Endothelial cell of umbilical vein (primary cell): ENCODE data around the gene DMD. TPM values are rescaled to one million over a fixed set of nuclear protein-coding genes. Genes with fewer than 3 reads are reported as not detected.

Experiments used
- BruUV-seq: library from RNA; stranded (reverse); fragments of 400-500 nt; replicated peaks from 2 replicates; lab custom pipeline; 2021; lab: Mats Ljungman, UMichigan
- CTCF ChIA-PET: fragments of 300-600, 350-600 bp; sonication (Branson Sonifier 250); formaldehyde crosslinking; loops from one replicate; lab custom pipeline; 2021; ENCODE audit warnings: antibody characterized with exemption, inconsistent platforms; lab: Charles Lee
- POLR2A ChIA-PET: fragments of 300-600, 350-600 bp; sonication (Branson Sonifier 250); formaldehyde crosslinking; loops from one replicate; lab custom pipeline; 2021; ENCODE audit warnings: antibody characterized with exemption, inconsistent platforms; lab: Charles Lee
- DNase-seq: peaks from one replicate; pipeline ENCODE4 v3.0.0-alpha.2; 2011; ENCODE audit warnings: low read depth, low spot score
- FAIRE-seq: peaks from 2 replicates; lab custom pipeline; 2011; peaks lifted over from hg19 to GRCh38; lab: Jason Lieb, UNC
- H2AFZ ChIP-seq: 2 replicates; pipeline ENCODE4 v1.6.0; 2012; ENCODE audit warnings: low read depth, low read length, control low read depth, inconsistent platforms
- H3K27ac ChIP-seq: 2 replicates; pipeline ENCODE4 v1.5.1; 2011; ENCODE audit warnings: low read depth, mild to moderate bottlenecking, control low read depth, low read length, moderate library complexity; ENCODE audit not compliant: insufficient read depth
- H3K27me3 ChIP-seq, 2 experiments: 2 replicates each; pipeline versions ENCODE4 v1.6.0 to v1.6.1; 2011; ENCODE audit warnings: low read length in 2 of 2, mixed read lengths in 1 of 2; ENCODE audit not compliant: control insufficient read depth in 2 of 2, insufficient read depth in 2 of 2
- H3K36me3 ChIP-seq, 2 experiments: 2 replicates in 1 of 2; 3 replicates in 1 of 2; pipeline ENCODE4 v1.5.1; 2011; ENCODE audit warnings: low read length in 2 of 2, mild to moderate bottlenecking in 1 of 2, moderate library complexity in 1 of 2; ENCODE audit not compliant: control insufficient read depth in 2 of 2, insufficient read depth in 2 of 2; ENCODE audit errors: extremely low read depth in 1 of 2
- H3K4me1 ChIP-seq: 3 replicates; pipeline ENCODE4 v1.5.1; 2011; ENCODE audit warnings: mild to moderate bottlenecking, low read length; ENCODE audit not compliant: control insufficient read depth, insufficient read depth; ENCODE audit errors: extremely low read depth
- H3K4me2 ChIP-seq: 2 replicates; pipeline ENCODE4 v1.6.1; 2011; ENCODE audit warnings: low read length, control low read depth, mixed read lengths; ENCODE audit not compliant: insufficient read depth
- H3K4me3 ChIP-seq, 3 experiments: fragments of 200-600 bp in 1 of 3; sonication (generic), shearing (Covaris generic) in 1 of 3; replicated peaks in 1 of 3; 2 replicates each; pipeline ENCODE4 v1.5.1; 2011 to 2016; ENCODE audit warnings: control low read depth in 3 of 3, low read length in 3 of 3, mild to moderate bottlenecking in 2 of 3, inconsistent platforms in 1 of 3, low read depth in 1 of 3, moderate library complexity in 1 of 3; ENCODE audit not compliant: insufficient read depth in 1 of 3
- H3K79me2 ChIP-seq: 2 replicates; pipeline ENCODE4 v1.6.0; 2012; ENCODE audit warnings: low read length, inconsistent platforms; ENCODE audit not compliant: control insufficient read depth, insufficient read depth
- H3K9ac ChIP-seq: replicated peaks from 2 replicates; pipeline ENCODE3; 2011; ENCODE audit warnings: low read length, control low read depth; ENCODE audit not compliant: insufficient read depth; ENCODE audit errors: extremely low read depth
- H3K9me1 ChIP-seq: replicated peaks from 3 replicates; pipeline ENCODE4 v1.6.0; 2011; ENCODE audit warnings: mild to moderate bottlenecking, low read length; ENCODE audit not compliant: control insufficient read depth, insufficient read depth; ENCODE audit errors: extremely low read depth
- H3K9me3 ChIP-seq: replicated peaks from 2 replicates; pipeline ENCODE4 v1.5.1; 2012; ENCODE audit warnings: low read length, inconsistent platforms; ENCODE audit not compliant: control insufficient read depth, insufficient read depth
- H4K20me1 ChIP-seq: replicated peaks from 2 replicates; pipeline ENCODE3; 2011; ENCODE audit warnings: mild to moderate bottlenecking, low read length; ENCODE audit not compliant: control insufficient read depth, insufficient read depth; ENCODE audit errors: extremely low read depth
- EZH2 ChIP-seq: IDR thresholded peaks from 2 replicates; pipeline ENCODE4 v1.6.1; 2012; ENCODE audit warnings: borderline replicate concordance, low read depth, mild to moderate bottlenecking, moderate library complexity, low read length, inconsistent platforms; ENCODE audit not compliant: severe bottlenecking
- FOS ChIP-seq: IDR thresholded peaks from 2 replicates; pipeline ENCODE4 v1.6.1; 2011; ENCODE audit warnings: mild to moderate bottlenecking, low read length, moderate library complexity, borderline replicate concordance; ENCODE audit not compliant: insufficient read depth
- GATA2 ChIP-seq: IDR thresholded peaks from 2 replicates; pipeline ENCODE4 v1.7.0; 2011; ENCODE audit warnings: low read depth, mild to moderate bottlenecking, moderate library complexity, mixed read lengths, low read length; ENCODE audit not compliant: insufficient read length, insufficient read depth
- JUN ChIP-seq: IDR thresholded peaks from 2 replicates; pipeline ENCODE4 v1.6.1; 2011; ENCODE audit warnings: borderline replicate concordance, low read depth; ENCODE audit not compliant: insufficient read length, insufficient read depth
- MAX ChIP-seq: IDR thresholded peaks from 2 replicates; pipeline ENCODE4 v1.6.1; 2011; ENCODE audit not compliant: insufficient read depth, insufficient read length
- MYC ChIP-seq: IDR thresholded peaks from one replicate; pipeline ENCODE4 v1.6.1; 2011; ENCODE audit warnings: mild to moderate bottlenecking, low read depth, low read length
- POLR2A ChIP-seq: IDR thresholded peaks from 2 replicates; pipeline ENCODE4 v1.6.1; 2012; ENCODE audit warnings: low read depth, mild to moderate bottlenecking, control low read depth, low read length
- POLR2AphosphoS5 ChIP-seq: IDR thresholded peaks from 2 replicates; pipeline ENCODE4 v1.6.1; 2012; ENCODE audit warnings: low read depth, mild to moderate bottlenecking, control low read depth, low read length, moderate library complexity; ENCODE audit not compliant: insufficient read depth
- dilution Hi-C: fragments of 300-500 bp; cut with MboI; formaldehyde crosslinking; loops from one replicate; pipeline ENCODE4 v1.15.0; 2019; ENCODE audit warnings: low sequenced_read_pairs; ENCODE audit not compliant: extremely low pct_ligation_motif_present
- intact Hi-C: fragments of 100-400 bp; cut with micrococcal nuclease; formaldehyde crosslinking; loops from one replicate; pipeline ENCODE4 v1.10.0; 2022
- polyA plus RNA-seq, 4 experiments: library from polyadenylated mRNA; depleted of rRNA in 3 of 4; stranded (reverse) in 3 of 4; unstranded in 1 of 4; fragments of >200 nt; gene quantifications; 2 replicates each; pipeline versions ENCODE4 v1.2.1 to v1.2.3, GENCODE V29; 2011 to 2012; ENCODE audit warnings: missing spikeins in 1 of 4
- total RNA-seq: library from RNA; stranded (reverse); gene quantifications from 2 replicates; pipeline ENCODE4 v1.2.3, GENCODE V29; 2021
- TF ChIP-seq, protein P1 (sequence below), 2 donors: IDR thresholded peaks; 1 replicate in 1 of 2; 2 replicates in 1 of 2; pipeline ENCODE4 v1.5.1; 2011; ENCODE audit warnings: low read length in 2 of 2, mild to moderate bottlenecking in 2 of 2, moderate library complexity in 2 of 2, control low read depth in 1 of 2, inconsistent platforms in 1 of 2, low read depth in 1 of 2; ENCODE audit not compliant: insufficient read depth in 1 of 2; ENCODE audit errors: extremely low read depth in 1 of 2

The DMD gene
- total and polyA plus RNA-seq, 2 donors (not counting 3 experiments of a cell fraction or from before 2014, with no cell fraction given): 7.3 to 9.0 TPM

- FAIRE-seq (peak; percentile 70), DNase-seq (peak; percentile 28)
- no peaks in the 10 kb centered on the region for H3K27me3 ChIP-seq
- H3K9ac ChIP-seq: no peak overlapping the region
- no peaks in the 10 kb centered on the region for H3K9me1 ChIP-seq
- H3K4me2 ChIP-seq: no peak overlapping the region
- no peak for TF ChIP-seq GATA2
- no peak for TF ChIP-seq FOS
- TF ChIP-seq EZH2: no peak
- TF ChIP-seq, protein P1, sequence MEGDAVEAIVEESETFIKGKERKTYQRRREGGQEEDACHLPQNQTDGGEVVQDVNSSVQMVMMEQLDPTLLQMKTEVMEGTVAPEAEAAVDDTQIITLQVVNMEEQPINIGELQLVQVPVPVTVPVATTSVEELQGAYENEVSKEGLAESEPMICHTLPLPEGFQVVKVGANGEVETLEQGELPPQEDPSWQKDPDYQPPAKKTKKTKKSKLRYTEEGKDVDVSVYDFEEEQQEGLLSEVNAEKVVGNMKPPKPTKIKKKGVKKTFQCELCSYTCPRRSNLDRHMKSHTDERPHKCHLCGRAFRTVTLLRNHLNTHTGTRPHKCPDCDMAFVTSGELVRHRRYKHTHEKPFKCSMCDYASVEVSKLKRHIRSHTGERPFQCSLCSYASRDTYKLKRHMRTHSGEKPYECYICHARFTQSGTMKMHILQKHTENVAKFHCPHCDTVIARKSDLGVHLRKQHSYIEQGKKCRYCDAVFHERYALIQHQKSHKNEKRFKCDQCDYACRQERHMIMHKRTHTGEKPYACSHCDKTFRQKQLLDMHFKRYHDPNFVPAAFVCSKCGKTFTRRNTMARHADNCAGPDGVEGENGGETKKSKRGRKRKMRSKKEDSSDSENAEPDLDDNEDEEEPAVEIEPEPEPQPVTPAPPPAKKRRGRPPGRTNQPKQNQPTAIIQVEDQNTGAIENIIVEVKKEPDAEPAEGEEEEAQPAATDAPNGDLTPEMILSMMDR (IDR thresholded peaks at IDR 0.05; ENCODE audit: extremely low read depth in 1 of 2, insufficient read depth in 1 of 2, low read depth in 1 of 2, low read length in 2 of 2): peak; percentile 13 to 22
- no peaks in the 10 kb centered on the region for H4K20me1 ChIP-seq
- no peaks in the 10 kb centered on the region for H3K9me3 ChIP-seq
- intact Hi-C loops (loop anchor here (1.0 to 10.0 kb wide), 8 partner anchors 164 to 924 kb away; no protein-coding TSS in a partner anchor), dilution Hi-C loops (no loop called here)
- ChIA-PET CTCF (interaction anchor here (0.6 to 3.8 kb wide), 19 partner anchors 9 to 621 kb away, joined by 3 to 92 read pairs (median 3); no protein-coding TSS in a partner anchor), POLR2A (no interaction called here)
- no peak overlapping the region for H2AFZ ChIP-seq
- no peaks in the 10 kb centered on the region for H3K36me3 ChIP-seq
- H3K27ac ChIP-seq: no peak overlapping the region
- no TSS peak for BruUV-seq
- H3K79me2 ChIP-seq: no peaks in the 10 kb centered on the region
- no peak overlapping the region for H3K4me3 ChIP-seq
- H3K4me1 ChIP-seq: no peaks in the 10 kb centered on the region
Measured at GRCh38 chrX:31658360-31658759, 1553.0 kb downstream of the DMD start.

- POLR2A ChIA-PET: no interaction called here
- dilution Hi-C loops: no loop called here
- H3K27me3 ChIP-seq: no peaks in the 10 kb centered on the region
- H3K79me2 ChIP-seq: no peaks in the 10 kb centered on the region
- CTCF ChIA-PET: interaction anchor here (1.2 to 3.8 kb wide), 5 partner anchors 9 to 618 kb away, joined by 3 to 92 read pairs (median 20); no protein-coding TSS in a partner anchor
- FAIRE-seq: no peak
- H4K20me1 ChIP-seq: no peaks in the 10 kb centered on the region
- intact Hi-C loops: loop anchor here (5.0 to 10.0 kb wide), 4 partner anchors 161 to 921 kb away; no protein-coding TSS in a partner anchor
- no peaks in the 10 kb centered on the region for H3K4me1 ChIP-seq
- peak; percentile 22 for DNase-seq
- H3K9me3 ChIP-seq: no peaks in the 10 kb centered on the region
- no peak overlapping the region for H2AFZ ChIP-seq
- TF ChIP-seq FOS: no peak
- TF ChIP-seq GATA2: no peak
- TF ChIP-seq MYC: no peak
- no peak for TF ChIP-seq MAX
- no peak for TF ChIP-seq POLR2AphosphoS5
- no peak for TF ChIP-seq JUN
- TF ChIP-seq, protein P1 (IDR thresholded peaks at IDR 0.05; ENCODE audit: extremely low read depth in 1 of 2, insufficient read depth in 1 of 2, low read depth in 1 of 2, low read length in 2 of 2): no peak
- TF ChIP-seq EZH2: no peak
- no peak for TF ChIP-seq POLR2A
- no peaks in the 10 kb centered on the region for H3K9me1 ChIP-seq
- H3K4me3 ChIP-seq: no peak overlapping the region
- no TSS peak for BruUV-seq
- no peak overlapping the region for H3K4me2 ChIP-seq
- no peak overlapping the region for H3K9ac ChIP-seq
- no peak overlapping the region for H3K27ac ChIP-seq
- no peaks in the 10 kb centered on the region for H3K36me3 ChIP-seq
Measured at GRCh38 chrX:31656013-31656412, 1555.3 kb downstream of the DMD start.
